Rectal smooth muscle tissue (tissue), 1 donor: ENCODE measurements around the gene TNIK.
A peak's percentile ranks its signal among the peaks of the same experiment; 100 is the strongest.

Source experiments
- H3K27ac ChIP-seq: one replicate; pipeline ENCODE4 v1.7.0; 2013; ENCODE audit warnings: low read depth, low read length, inconsistent platforms
- H3K27me3 ChIP-seq: one replicate; pipeline ENCODE4 v1.7.0; 2013; ENCODE audit warnings: low read length; ENCODE audit not compliant: control insufficient read depth, insufficient read depth
- H3K36me3 ChIP-seq: one replicate; pipeline ENCODE4 v1.7.0; 2013; ENCODE audit warnings: low read length; ENCODE audit not compliant: control insufficient read depth, insufficient read depth
- H3K4me1 ChIP-seq: one replicate; pipeline ENCODE4 v1.7.0; 2013; ENCODE audit warnings: low read length; ENCODE audit not compliant: control insufficient read depth, insufficient read depth
- H3K4me3 ChIP-seq: one replicate; pipeline ENCODE4 v1.7.0; 2013; ENCODE audit warnings: low read length
- H3K9ac ChIP-seq: one replicate; pipeline ENCODE4 v1.7.0; 2013; ENCODE audit warnings: low read length

Gene TNIK

GRCh38 chr3:171346019-171346418 lies 114.2 kb downstream of the TNIK start:
- no peaks in the 10 kb centered on the region for H3K36me3 ChIP-seq
- no peaks in the 10 kb centered on the region for H3K27me3 ChIP-seq
- H3K4me3 ChIP-seq = no peak overlapping the region
- H3K27ac ChIP-seq = no peak overlapping the region
- no peaks in the 10 kb centered on the region for H3K4me1 ChIP-seq
- no peak overlapping the region for H3K9ac ChIP-seq

- H3K9ac ChIP-seq = no peak overlapping the region
- H3K36me3 ChIP-seq = no peaks in the 10 kb centered on the region
- H3K4me1 ChIP-seq = no peaks in the 10 kb centered on the region
- H3K4me3 ChIP-seq = no peak overlapping the region
- H3K27ac ChIP-seq = no peak overlapping the region
- H3K27me3 ChIP-seq = no peaks in the 10 kb centered on the region
Measured at GRCh38 chr3:171345107-171345843, 114.9 kb downstream of the TNIK start.

- Histone ChIP-seq H3K4me1 (no peaks in the 10 kb centered on the region), H3K36me3 (no peaks in the 10 kb centered on the region), H3K4me3 (no peak overlapping the region), H3K9ac (no peak overlapping the region), H3K27ac (no peak overlapping the region), H3K27me3 (no peaks in the 10 kb centered on the region)
Measured at GRCh38 chr3:171343693-171344092, 116.5 kb downstream of the TNIK start.

- Histone ChIP-seq H3K4me3 (no peak overlapping the region), H3K27me3 (no peaks in the 10 kb centered on the region), H3K27ac (no peak overlapping the region), H3K4me1 (no peaks in the 10 kb centered on the region), H3K9ac (no peak overlapping the region), H3K36me3 (no peaks in the 10 kb centered on the region)
Measured at GRCh38 chr3:171342783-171343420, 117.3 kb downstream of the TNIK start.

GRCh38 chr3:171342200-171342599 lies 118.0 kb downstream of the TNIK start:
- Histone ChIP-seq H3K9ac (no peak overlapping the region), H3K4me3 (no peak overlapping the region), H3K36me3 (no peaks in the 10 kb centered on the region), H3K27ac (no peak overlapping the region), H3K27me3 (no peaks in the 10 kb centered on the region), H3K4me1 (no peaks in the 10 kb centered on the region)

GRCh38 chr3:171340434-171340833 lies 119.8 kb downstream of the TNIK start:
- H3K36me3 ChIP-seq = no peaks in the 10 kb centered on the region
- no peak overlapping the region for H3K4me3 ChIP-seq
- no peaks in the 10 kb centered on the region for H3K4me1 ChIP-seq
- no peaks in the 10 kb centered on the region for H3K27me3 ChIP-seq
- H3K27ac ChIP-seq = no peak overlapping the region
- no peak overlapping the region for H3K9ac ChIP-seq

GRCh38 chr3:171339598-171339997 lies 120.6 kb downstream of the TNIK start:
- H3K9ac ChIP-seq = no peak overlapping the region
- H3K4me3 ChIP-seq = no peak overlapping the region
- peaks cover 3% of the 10 kb centered on the region for H3K4me1 ChIP-seq
- H3K27ac ChIP-seq = no peak overlapping the region
- no peaks in the 10 kb centered on the region for H3K36me3 ChIP-seq
- no peaks in the 10 kb centered on the region for H3K27me3 ChIP-seq

GRCh38 chr3:171336406-171336805 lies 123.8 kb downstream of the TNIK start:
- H3K4me1 ChIP-seq = peaks cover 5% of the 10 kb centered on the region
- no peak overlapping the region for H3K9ac ChIP-seq
- H3K36me3 ChIP-seq = no peaks in the 10 kb centered on the region
- H3K4me3 ChIP-seq = no peak overlapping the region
- H3K27ac ChIP-seq = no peak overlapping the region
- H3K27me3 ChIP-seq = no peaks in the 10 kb centered on the region

GRCh38 chr3:171335559-171335958 lies 124.6 kb downstream of the TNIK start:
- no peak overlapping the region for H3K27ac ChIP-seq

GRCh38 chr3:171334465-171334811 lies 125.8 kb downstream of the TNIK start:
- no peaks in the 10 kb centered on the region for H3K27me3 ChIP-seq
- no peak overlapping the region for H3K9ac ChIP-seq
- H3K27ac ChIP-seq = peak overlapping the region; percentile 78
- peaks cover 14% of the 10 kb centered on the region for H3K4me1 ChIP-seq
- H3K4me3 ChIP-seq = no peak overlapping the region
- no peaks in the 10 kb centered on the region for H3K36me3 ChIP-seq

More at GRCh38 chr3:171335559-171335958, 124.6 kb downstream of the TNIK start:
- Histone ChIP-seq H3K27me3 (no peaks in the 10 kb centered on the region), H3K9ac (no peak overlapping the region), H3K4me1 (peaks cover 7% of the 10 kb centered on the region), H3K36me3 (no peaks in the 10 kb centered on the region), H3K4me3 (no peak overlapping the region)

- Histone ChIP-seq H3K9ac (no peak overlapping the region), H3K4me3 (no peak overlapping the region), H3K27me3 (no peaks in the 10 kb centered on the region), H3K27ac (peak overlapping the region; percentile 78), H3K4me1 (peaks cover 15% of the 10 kb centered on the region), H3K36me3 (no peaks in the 10 kb centered on the region)
Measured at GRCh38 chr3:171333784-171334464, 126.3 kb downstream of the TNIK start.

- H3K4me1 ChIP-seq = peaks cover 22% of the 10 kb centered on the region
- no peak overlapping the region for H3K27ac ChIP-seq
- H3K9ac ChIP-seq = no peak overlapping the region
- no peak overlapping the region for H3K4me3 ChIP-seq
- no peaks in the 10 kb centered on the region for H3K27me3 ChIP-seq
- no peaks in the 10 kb centered on the region for H3K36me3 ChIP-seq
Measured at GRCh38 chr3:171330938-171331337, 129.3 kb downstream of the TNIK start.
